Ramos (cell line): Measurements from ENCODE around the gene TDP2.
"Not testable (repeated sequence)": the region's sequence is repeated elsewhere in the genome, so short reads cannot be mapped to it uniquely, and the experiment has no call there.

Experiments used
- in situ Hi-C: fragments of 300-500 bp; cut with MboI; formaldehyde crosslinking; loops from one replicate; pipeline ENCODE4 v1.14.3; 2022; ENCODE audit warnings: low sequenced_read_pairs; ENCODE audit not compliant: unreplicated experiment

TDP2 gene

DNA sequence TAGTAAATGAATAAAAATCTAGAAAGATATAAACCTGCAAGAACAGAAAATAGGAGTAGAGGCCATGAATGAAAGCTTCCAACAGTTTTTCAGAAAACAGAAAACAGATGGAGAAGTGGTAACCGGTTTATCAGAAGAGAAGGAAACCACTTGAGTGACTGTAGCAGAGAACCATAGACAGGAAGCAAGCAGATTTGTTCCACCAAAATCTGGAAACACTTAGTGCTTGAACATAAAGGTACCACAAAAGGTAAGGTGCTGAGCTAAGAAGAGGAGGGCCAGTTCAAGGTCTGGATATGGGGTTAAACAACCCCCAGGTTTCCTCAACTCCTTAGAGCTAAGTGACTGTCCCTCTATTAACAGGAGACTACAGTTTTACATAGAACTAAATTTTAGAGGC lies 11.5 kb downstream of the TDP2 start:
- in situ Hi-C loops, result no loop called here

DNA sequence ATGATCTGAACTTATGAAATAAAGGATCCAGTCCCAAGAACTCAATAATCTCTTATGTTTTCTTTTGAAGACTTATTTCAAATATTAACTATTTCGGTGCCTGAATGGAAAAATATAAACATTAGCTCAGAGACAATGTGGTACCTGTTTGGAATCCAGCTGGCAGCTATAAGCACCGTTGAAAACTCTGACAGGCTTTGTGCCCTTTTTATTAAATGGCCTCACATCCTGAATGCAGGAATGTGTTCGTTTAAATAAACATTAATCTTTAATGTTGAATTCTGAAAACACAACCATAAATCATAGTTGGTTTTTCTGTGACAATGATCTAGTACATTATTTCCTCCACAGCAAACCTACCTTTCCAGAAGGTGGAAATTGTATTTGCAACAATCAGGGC lies 16.3 kb downstream of the TDP2 start:
- in situ Hi-C loops, result no loop called here

- in situ Hi-C loops, result no loop called here
Measured at GRCh38 chr6:24649691-24650090, 17.0 kb downstream of the TDP2 start.

GRCh38 chr6:24648276-24648675 lies 18.4 kb downstream of the TDP2 start:
- in situ Hi-C loops, result no loop called here

DNA sequence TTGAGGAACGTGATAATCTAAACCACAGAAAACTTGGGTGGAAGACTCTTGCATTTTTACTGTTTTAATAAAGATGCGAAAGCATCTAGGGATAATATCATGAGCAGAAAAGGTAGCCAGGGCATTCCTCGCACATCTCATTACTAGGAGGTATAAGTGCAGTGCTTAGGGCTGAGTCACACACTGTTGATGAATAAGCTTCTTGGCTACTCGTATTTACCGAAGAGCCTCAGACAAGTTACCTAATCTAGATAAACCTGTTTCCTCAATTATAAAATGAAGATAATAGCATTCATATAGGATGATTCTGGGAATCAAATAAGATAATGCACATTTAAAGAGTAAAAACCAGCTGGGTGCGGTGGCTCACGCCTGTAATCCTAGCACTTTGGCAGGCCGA lies 19.9 kb downstream of the TDP2 start:
- in situ Hi-C loops, result no loop called here

GRCh38 chr6:24644377-24644776 lies 22.3 kb downstream of the TDP2 start:
- in situ Hi-C loops, result no loop called here

DNA sequence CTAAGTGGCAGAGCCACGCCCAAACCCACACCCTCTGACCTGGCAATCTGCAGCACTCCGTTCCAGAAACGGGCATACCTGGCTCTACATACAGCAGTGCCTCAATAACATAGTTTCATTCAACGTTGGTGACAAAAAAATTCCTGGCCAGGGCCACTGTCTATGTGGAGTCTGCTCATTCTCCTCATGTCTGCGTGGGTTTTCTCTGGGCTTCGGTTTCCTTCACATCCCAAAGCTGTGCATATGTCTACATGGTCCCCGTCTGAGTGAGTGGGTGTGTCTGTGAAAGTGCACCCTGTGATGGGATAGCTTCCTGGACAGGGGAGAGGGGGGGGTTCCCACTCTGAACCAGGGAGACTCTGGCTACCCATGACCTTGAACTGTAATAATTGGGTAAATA lies 22.8 kb downstream of the TDP2 start:
- in situ Hi-C loops, result no loop called here

DNA sequence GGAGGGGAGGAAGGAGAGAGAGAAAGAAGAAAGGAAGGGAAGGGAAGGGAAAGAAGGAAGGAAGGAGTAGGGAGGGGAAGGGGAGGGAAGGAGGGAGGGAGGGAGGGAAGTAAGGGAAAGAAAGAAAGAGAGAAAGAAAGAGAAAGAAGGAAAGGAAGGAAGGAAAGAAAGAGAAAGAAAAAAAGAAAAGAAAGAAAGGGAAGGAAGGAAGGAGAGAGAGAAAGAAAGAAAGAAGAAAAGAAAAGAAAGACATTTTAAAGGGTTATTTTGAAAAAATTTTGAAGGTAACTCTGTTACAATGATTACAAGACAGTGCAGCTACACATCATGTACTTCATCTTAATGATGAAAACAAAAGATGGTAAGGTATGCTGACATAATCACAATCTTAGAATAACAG lies 24.6 kb downstream of the TDP2 start:
- in situ Hi-C loops, result no loop called here

DNA sequence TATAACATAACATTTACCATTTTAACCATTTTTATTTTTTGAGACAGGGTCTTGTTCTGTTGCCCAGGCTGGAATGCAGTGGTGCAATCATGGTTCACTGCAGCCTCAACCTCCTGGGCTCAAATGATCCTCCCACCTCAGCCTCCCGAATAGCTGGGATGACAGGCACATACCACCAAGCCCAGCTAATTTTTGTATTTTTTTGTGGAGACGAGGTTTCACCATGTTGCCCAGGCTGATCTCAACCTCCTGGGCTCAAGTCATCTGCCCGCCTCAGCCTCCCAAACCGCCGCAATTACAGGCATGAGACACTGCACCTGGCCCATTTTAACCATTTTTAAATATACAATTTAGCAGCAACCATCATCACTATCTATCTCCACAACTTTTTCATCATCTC lies 26.1 kb downstream of the TDP2 start:
- in situ Hi-C loops, result not testable (repeated sequence)

- in situ Hi-C loops, result no loop called here
Measured at GRCh38 chr6:24640166-24640565, 26.5 kb downstream of the TDP2 start.

- in situ Hi-C loops, result no loop called here
Measured at GRCh38 chr6:24636681-24637080, 30.0 kb downstream of the TDP2 start.

DNA sequence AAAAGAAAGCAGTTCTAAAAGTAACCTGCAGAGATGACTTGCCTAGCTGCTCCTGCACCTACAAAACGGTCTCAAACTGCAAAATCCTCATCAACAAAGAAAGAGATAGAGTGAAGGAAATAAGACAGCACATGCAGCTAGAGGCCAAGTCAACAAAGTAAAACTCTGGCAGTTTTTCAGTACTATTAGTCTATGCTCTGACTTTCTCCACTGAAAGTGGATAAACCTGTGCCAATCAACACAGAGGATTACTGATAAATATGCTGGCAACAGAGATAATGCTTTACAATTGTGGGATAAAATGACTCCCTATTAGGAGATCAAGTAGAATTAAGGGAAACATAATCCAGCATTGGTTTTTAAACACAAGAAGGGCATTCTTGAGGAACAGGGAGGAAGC lies 34.1 kb downstream of the TDP2 start:
- in situ Hi-C loops, result no loop called here

DNA sequence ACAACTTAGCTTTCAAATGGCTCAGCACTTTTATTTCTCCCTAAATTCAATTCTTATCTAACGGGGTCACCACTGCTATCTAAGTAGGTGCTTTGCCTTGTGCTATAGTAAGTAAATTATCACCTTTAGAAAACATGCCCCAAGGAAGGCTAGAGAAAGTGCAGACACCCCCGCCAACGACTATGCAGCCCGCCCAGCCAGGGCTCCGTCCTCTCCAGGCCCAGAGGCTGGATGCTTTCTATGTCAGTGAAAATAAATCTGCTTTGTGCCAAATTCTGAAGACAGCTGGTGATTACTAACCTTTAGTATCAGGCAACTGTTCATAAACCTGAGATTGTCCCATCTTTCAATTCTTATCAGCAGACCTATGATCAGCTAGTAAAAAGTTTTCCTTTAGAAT lies 35.0 kb downstream of the TDP2 start:
- in situ Hi-C loops, result no loop called here

DNA sequence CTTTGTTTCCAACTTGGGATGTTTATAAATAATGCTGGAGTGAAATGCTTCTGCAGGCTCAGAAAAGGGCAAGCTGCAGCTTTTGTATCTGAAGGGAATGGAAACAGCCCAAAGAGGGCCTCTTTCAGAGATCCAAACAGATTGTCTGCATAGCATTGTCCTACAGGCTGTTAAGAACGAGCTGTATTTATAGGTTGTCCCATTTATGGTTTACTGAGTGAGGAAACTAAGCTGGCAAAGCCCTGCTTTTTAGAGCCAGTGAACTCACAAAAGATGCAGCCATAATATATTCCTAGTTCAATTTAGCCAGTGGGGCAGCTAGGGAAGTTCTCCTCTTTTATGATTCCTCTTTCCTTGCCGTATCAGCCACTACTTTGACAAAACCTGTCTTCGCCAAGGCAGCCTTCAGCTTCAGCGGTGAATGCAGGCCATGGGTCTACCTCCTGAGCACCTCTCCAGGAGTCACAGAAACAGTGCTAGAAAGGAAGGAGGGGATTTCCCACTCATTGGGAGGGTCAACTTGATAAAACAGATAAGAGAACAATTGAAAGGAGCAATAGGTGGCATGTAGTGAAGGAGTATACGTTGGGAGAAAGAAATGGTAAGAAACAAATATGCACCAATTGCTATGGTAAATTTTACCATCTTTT lies 35.7 kb downstream of the TDP2 start:
- in situ Hi-C loops, result no loop called here

DNA sequence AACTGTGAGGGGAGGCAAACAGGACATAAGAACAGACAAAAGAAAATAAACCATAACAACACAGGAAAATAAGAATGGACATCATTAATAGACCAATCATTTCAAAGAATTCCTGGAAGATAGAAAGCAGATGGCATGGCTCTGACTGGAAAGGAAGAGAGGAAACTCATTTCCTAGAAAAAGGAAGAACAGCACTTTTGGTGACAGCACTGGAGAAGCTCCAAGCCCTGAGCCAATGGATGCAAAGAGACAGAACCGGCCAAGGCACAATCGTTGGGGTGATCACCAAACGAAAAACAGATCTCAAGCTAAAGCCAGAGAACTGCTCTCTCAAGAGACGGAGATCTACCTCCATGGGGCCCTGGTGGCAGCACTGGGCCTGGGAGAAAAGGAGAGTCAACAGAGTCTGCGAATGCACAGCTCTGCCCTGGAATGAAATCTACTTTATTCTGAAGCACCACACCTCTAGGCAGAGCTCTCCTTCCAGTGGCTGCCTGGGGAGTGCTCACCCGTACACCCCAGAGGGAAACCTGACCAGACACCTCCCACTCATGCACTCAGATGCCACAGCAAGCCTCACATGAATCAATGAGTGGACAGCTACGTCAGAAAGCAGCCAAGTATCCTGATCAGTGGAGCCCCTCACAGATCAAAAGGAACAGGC lies 44.9 kb downstream of the TDP2 start:
- in situ Hi-C loops, result no loop called here

DNA sequence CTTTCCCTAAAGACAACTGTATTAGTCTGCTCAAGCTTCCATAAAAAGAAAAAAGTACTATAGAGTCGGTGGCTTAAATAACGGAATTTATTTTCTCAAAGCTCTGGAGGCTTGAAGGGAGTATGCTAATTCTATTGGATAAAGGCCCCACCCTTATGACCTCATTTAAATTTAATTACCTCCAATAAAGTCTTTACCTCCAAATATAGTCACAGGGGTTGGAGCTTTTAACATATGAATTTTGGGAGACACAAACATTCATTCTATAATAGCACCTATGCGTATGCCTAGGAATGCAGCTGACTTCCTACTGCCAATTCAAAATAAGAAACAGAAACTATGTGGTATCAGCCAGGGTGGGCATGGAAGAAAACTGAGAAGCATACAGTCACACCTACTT lies 46.1 kb downstream of the TDP2 start:
- in situ Hi-C loops, result no loop called here

DNA sequence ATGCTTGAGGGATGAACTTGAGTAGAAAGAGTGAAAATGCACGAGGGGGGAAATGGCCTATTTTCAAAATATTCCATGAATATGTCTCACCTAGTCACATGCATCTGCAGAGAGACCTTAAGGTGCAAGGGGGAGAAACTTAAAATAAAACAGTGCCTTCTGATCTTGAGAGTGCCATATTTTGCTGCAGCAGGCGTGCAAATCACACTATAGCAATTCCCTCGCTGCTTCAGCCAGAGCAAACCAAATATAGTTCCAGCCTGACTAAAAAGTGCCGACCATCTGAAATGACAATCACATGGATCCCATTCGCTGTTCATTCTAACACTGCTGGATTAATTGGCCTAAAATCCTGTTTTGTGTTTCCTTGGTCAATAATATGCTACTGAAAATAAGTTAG lies 47.0 kb downstream of the TDP2 start:
- in situ Hi-C loops, result no loop called here

DNA sequence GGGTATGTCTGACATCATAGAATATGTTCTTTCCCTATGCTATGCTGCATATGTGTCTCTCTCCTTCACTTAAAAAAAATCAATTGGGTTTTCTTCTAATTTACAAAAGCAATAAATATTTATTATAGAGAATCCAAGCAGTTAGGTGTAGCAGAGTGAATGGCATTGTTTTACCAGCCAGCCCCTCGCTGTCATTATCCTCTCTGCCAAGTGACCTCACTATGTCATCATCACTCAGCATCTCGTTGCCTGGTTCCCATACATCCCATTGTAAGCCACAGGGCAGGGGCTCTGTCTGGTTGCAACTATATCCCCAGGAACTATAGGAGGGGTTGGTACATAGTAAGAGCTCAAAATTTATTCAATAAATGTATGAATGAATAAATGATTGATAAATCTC lies 52.1 kb downstream of the TDP2 start:
- in situ Hi-C loops, result no loop called here

- in situ Hi-C loops, result no loop called here
Measured at GRCh38 chr6:24614043-24614420, 52.7 kb downstream of the TDP2 start.

DNA sequence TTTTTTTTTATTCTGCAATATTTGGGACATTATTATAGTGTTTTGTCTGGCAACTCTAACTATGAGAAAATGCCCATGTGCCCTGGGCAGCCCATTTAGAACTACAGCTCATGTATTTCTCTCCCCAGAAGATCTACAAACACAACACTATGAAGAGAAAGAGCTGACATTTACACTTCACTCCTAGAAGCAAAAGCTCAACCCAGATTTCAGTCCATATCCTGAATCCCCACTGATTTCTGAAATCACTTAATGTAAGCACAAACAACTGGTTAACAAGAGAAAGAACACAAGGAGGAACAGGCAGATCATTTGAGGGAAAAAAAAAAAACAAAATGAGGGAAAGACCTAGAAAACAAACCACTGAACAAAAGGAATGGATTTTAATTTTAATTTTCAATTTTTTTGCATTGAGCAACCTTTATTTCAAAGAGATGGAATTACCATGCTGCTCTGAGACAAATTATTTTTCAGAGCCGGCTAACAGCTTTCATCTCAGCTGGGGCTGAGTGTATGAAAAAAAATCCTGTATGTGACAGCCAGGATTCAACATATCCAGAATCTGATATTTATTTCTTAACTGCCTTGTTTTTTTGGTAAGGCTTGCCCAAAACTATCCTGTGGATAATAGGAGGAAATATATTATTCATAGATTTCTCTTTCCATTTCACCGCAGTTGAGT lies 53.2 kb downstream of the TDP2 start:
- in situ Hi-C loops, result no loop called here

DNA sequence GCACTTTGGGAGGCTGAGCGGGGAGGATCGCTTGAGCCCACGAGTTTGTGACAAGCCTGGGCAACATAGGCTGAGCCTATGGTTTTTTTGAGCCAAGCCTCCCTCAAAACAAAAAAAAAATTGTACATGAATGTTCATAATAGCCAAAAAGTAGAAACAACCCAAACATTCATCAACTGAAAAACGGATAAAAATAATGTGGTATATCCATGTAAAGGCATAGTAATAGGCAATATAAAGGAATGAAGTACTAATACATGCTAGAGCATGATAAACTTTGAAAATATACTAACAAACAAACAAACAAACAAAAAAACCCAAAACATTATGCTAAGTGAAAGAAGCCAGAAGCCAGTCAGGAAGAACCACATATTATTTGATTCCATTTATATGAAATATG lies 56.0 kb downstream of the TDP2 start:
- in situ Hi-C loops, result no loop called here
